Measurements from ENCODE around the gene NTN1.

DNA sequence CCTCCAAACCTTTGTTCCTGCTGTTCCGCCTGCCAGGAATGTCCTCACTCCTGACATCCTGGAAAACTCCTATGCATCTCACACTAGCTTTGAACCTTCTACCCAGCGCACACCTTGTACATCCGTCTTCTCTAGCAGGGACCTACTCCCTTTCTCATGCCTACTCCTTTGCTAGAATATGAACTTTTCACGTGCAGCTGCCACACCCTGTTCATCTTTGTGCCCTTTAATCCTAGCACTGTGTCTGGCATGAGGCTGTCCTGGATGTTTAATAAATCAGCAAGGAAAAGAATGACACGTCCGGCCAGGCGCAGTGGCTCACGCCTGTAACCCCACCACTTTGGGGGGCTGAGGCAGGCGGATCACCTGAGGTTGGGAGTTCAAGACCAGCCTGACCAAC, 111.0 kb downstream of the NTN1 start:
- TF ChIP-seq, protein P1, sequence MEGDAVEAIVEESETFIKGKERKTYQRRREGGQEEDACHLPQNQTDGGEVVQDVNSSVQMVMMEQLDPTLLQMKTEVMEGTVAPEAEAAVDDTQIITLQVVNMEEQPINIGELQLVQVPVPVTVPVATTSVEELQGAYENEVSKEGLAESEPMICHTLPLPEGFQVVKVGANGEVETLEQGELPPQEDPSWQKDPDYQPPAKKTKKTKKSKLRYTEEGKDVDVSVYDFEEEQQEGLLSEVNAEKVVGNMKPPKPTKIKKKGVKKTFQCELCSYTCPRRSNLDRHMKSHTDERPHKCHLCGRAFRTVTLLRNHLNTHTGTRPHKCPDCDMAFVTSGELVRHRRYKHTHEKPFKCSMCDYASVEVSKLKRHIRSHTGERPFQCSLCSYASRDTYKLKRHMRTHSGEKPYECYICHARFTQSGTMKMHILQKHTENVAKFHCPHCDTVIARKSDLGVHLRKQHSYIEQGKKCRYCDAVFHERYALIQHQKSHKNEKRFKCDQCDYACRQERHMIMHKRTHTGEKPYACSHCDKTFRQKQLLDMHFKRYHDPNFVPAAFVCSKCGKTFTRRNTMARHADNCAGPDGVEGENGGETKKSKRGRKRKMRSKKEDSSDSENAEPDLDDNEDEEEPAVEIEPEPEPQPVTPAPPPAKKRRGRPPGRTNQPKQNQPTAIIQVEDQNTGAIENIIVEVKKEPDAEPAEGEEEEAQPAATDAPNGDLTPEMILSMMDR (IDR thresholded peaks at IDR 0.05): no peak
- TF ChIP-seq POLR2A (IDR thresholded peaks at IDR 0.05): no peak

Data from ovary (tissue), 3 donors.